ENCODE results near the gene LAMC3. TPM values are rescaled to one million over a fixed set of nuclear protein-coding genes. Genes with fewer than 3 reads are reported as not detected.

The LAMC3 gene
- total RNA-seq, 3 donors from 2014 or later = 0.58 to 0.73 (median 0.69) TPM

GRCh38 chr9:131087354-131087893 is 78.5 kb downstream of the LAMC3 start:
- no peak for TF ChIP-seq CTCF (IDR thresholded peaks at IDR 0.05)
- ATAC-seq (no peak), DNase-seq (no peak)
- Histone ChIP-seq H3K9me3 (no peaks in the 10 kb centered on the region), H3K36me3 (ENCODE audit: low read depth) (no peaks in the 10 kb centered on the region), H3K4me3 (no peak overlapping the region), H3K4me1 (ENCODE audit: low read depth) (no peaks in the 10 kb centered on the region)
- intact Hi-C loops (cut with DNase I, micrococcal nuclease) = no loop called here

GRCh38 chr9:131090025-131090787 is 81.2 kb downstream of the LAMC3 start:
- intact Hi-C loops (cut with DNase I, micrococcal nuclease) = no loop called here
- H3K9me3 ChIP-seq = no peaks in the 10 kb centered on the region
- TF ChIP-seq CTCF (IDR thresholded peaks at IDR 0.05) = no peak
- no peaks in the 10 kb centered on the region for H3K4me1 ChIP-seq (ENCODE audit: low read depth)
- no peak overlapping the region for H3K4me3 ChIP-seq
- DNase-seq (no peak), ATAC-seq (no peak)
- no peaks in the 10 kb centered on the region for H3K36me3 ChIP-seq (ENCODE audit: low read depth)

- ATAC-seq = no peak
- no peak for DNase-seq
- intact Hi-C loops (cut with DNase I, micrococcal nuclease) = no loop called here
- no peaks in the 10 kb centered on the region for H3K9me3 ChIP-seq
- TF ChIP-seq CTCF (IDR thresholded peaks at IDR 0.05) = no peak
- no peak overlapping the region for H3K4me3 ChIP-seq
- H3K36me3 ChIP-seq (ENCODE audit: low read depth) = no peaks in the 10 kb centered on the region
- peaks cover 4% of the 10 kb centered on the region for H3K4me1 ChIP-seq (ENCODE audit: low read depth)
Observed at GRCh38 chr9:131091352-131091992, 82.5 kb downstream of the LAMC3 start.

GRCh38 chr9:131092030-131092429 is 83.1 kb downstream of the LAMC3 start:
- Histone ChIP-seq H3K36me3 (ENCODE audit: low read depth) (no peaks in the 10 kb centered on the region), H3K4me3 (no peak overlapping the region), H3K4me1 (ENCODE audit: low read depth) (peaks cover 4% of the 10 kb centered on the region), H3K9me3 (no peaks in the 10 kb centered on the region)
- DNase-seq = no peak
- intact Hi-C loops (cut with DNase I, micrococcal nuclease) = no loop called here
- TF ChIP-seq CTCF (IDR thresholded peaks at IDR 0.05) = no peak
- ATAC-seq = no peak

GRCh38 chr9:131092548-131093440 is 83.8 kb downstream of the LAMC3 start:
- no peaks in the 10 kb centered on the region for H3K9me3 ChIP-seq
- no peaks in the 10 kb centered on the region for H3K36me3 ChIP-seq (ENCODE audit: low read depth)
- no peak overlapping the region for H3K4me3 ChIP-seq
- peaks cover 4% of the 10 kb centered on the region for H3K4me1 ChIP-seq (ENCODE audit: low read depth)
- no peak for TF ChIP-seq CTCF (IDR thresholded peaks at IDR 0.05)
- no peak for ATAC-seq
- intact Hi-C loops (cut with DNase I, micrococcal nuclease) = no loop called here
- no peak for DNase-seq

All from mucosa of descending colon (tissue), 3 donors.